Stimulated activated CD4-positive, alpha-beta T cell treated with anti-CD3 and anti-CD28 coated beads, Interleukin-15, amount 100 ng/mL, for 24 hours (primary cell): ENCODE data around the gene MYLK2.

Experiments used
- DNase-seq: peaks from one replicate; pipeline ENCODE4 v3.0.0-alpha.2; 2020

The MYLK2 gene

DNA sequence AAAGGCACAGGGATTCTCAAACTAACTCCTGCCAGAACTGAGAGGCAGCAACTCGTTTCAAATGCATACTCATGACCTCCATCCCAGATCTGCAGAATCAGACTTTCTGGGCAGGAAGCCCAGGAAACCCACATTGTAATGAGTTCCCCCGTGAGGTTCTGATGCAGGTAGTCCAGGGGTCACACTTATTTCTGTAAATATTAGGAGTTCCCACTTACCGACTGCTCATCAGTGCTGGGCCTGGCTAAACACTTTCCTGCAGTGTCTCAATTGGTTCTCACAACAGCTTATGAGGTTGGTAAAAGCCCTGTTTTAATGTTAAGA lies 39.6 kb downstream of the MYLK2 start:
- no peak for DNase-seq

- DNase-seq = no peak
These were observed 40.3 kb downstream of the MYLK2 start for GRCh38 chr20:31859266-31859997.

GRCh38 chr20:31859998-31860380 lies 40.8 kb downstream of the MYLK2 start:
- DNase-seq = no peak

- no peak for DNase-seq
These were observed 41.4 kb downstream of the MYLK2 start for GRCh38 chr20:31860390-31861134.

GRCh38 chr20:31861135-31861384 lies 41.9 kb downstream of the MYLK2 start:
- no peak for DNase-seq

DNA sequence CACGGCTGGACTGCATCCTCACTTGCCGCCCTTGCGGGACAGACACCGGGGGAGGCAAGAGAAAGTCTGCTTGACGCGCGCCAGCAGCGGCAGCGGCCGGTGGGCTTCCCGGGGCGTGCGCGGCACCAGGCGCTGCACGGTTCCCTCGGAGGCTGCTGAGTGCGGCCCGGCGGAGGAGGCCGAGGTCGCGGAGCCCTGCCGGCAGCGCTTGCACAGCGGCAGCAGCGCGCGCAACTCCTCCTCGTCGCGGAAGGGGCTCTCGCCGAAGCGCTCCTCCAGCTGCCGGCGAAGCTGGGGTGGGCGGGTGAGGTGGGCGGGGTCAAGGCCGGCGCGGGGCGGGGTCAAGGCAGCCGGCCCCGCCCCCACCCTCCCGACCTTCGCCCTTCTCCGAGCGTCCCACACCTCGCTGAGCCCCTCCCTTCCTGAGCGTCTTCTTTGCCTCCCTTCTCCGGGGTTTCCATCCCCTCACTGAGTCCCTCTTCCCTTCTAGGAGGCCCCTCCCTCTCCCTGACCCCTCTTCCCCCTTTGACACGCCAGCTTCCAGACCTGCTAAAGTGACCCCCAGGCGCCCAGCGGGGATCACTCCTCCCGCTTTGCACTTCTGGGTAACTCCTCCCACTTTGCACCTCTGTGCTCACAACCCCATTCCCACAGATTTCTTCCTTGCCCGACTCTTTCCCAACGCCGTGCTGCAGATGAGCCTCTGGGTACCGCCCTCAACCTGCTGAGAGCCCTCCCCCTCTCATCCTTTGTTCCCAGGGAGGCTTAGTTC lies 42.4 kb downstream of the MYLK2 start:
- peak; percentile 78 for DNase-seq

- no peak for DNase-seq
These were observed 43.0 kb downstream of the MYLK2 start for GRCh38 chr20:31862157-31862470.

DNA sequence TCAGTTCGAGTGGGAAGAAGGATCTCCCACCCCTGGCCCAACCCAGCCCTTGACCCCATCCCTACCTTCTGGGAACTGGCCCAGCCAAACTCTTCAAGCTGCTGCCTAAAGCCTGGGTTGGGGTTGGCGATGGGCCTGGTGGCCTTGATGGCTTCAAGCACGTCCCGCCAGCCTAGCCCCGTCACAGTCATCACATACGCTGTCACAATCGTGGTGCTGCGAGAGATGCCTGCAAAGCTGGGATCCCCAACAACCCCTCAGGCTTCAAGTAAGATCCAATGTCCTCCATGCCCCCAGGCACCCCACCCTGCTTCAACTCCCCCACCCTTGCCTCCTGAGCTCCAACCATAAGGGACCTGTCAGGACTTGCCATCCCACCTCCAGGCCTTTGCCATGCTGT lies 43.4 kb downstream of the MYLK2 start:
- no peak for DNase-seq

DNA sequence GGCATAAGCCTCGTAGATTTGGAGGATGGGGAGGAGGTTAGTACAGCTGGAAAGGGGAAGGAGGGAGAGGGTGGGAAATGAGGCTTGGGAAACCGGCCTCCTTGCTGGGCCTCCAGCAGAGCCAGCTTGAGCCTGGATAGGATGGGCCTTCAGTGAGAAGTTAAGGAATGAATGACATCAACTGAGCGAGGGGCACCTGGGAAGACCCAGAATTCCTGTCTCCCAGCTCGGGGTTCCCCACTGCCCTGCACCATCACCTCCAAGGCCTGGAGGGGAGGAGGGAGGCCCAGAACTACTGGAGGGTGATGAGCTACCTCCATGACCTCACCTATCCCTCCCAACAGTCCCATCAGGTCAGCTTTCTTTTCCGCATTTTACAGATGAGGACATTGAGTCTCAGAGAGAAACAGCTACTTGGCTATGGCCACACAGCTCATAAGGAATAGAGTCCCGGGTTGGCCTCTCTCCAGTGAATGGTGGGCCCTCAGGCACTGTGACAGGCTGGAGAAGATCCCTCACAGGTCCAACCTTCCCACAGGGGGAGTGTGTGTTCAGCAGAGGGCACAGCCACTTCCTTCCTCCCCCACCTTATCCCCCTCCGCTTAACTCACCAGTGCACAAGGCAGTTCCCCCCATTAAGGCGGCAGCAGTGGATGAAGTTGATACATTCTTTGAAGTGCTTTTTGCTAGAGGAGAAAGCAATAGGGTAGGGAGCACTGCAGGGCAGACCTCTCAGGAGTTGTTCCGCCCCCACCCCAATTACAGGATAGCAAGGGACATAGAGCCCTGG lies 44.3 kb downstream of the MYLK2 start:
- DNase-seq = no peak

DNA sequence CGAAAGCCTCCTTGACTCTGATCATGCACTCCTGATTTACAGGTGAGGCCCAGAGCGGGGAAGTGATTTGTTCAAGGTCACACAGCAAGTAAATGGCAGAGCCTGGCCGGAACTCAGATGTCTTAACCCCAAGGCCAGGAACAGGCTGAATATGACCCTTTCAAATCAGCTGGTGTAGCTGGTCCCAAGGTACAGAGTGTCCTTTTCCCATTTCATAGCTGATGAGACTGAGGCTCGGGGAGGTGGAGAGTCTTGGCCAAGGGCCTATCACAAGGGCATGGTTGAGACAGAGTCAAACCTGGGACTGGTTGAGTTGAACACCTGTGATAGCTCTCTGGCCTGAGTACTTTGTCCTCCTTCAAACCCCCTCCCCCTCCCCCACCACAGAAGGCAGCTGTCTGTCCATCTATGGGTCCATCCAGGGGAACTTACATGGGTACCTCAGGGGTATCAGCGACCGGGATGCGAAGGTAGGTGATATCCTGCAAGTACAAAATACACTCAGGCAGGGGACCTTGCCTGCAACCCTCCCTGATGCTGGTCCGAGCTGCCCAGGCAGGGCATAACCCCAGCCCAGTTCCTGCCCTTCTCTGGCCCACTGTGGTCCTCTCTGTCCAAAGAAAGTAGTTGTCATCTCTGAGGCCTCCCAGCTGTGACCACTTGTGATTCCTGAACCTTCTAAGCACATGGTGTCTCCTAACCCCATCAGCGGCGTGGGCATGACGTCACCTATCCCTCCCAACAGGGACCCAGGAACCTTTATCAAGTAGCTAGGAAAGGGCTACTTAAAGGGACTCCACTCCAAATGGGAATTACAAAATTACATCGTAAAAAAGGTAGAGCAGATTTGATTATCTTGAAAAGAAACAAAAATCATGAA lies 45.6 kb downstream of the MYLK2 start:
- DNase-seq = no peak

DNA sequence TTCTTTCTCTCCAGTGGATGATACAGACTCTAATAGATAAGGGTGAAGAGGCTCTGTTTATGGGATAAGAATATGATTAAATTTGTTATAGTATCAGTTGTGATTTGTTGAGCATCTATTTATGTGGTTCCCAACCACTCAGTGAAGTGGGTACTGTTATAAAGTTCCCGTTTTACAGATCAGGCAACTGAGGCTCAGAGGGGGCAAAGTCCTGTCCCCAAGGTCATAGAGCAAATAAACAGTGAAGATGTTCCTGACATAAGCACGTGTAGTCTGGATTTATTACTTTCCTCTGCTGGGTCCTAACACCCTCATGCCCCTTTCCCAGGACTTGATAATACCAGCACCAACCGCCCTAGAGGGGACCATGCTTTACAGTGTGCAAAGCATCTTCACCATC lies 47.1 kb downstream of the MYLK2 start:
- no peak for DNase-seq

GRCh38 chr20:31868853-31869672 lies 49.9 kb downstream of the MYLK2 start:
- no peak for DNase-seq

DNA sequence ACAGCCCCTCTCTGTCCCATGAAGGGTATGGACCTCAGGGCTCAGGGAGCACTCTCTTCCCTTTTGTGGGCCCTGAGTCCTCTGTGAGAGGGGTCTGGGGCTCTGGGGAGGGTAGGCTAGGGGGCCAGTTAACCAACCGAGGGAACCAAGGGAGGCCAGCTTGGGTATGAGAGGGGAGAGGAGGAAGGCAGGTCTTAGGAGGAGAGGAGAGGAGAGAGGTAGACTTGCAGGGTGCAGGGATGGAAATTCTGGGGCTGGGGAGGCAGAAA lies 50.5 kb downstream of the MYLK2 start:
- DNase-seq = no peak

- DNase-seq = peak; percentile 20
These were observed 51.0 kb downstream of the MYLK2 start, which contains the start of the genes DUSP15 and TTLL9 for GRCh38 chr20:31869942-31870725. TSS of gene DUSP15 (minus strand) at chr20:31870527. CDS start at chr20:31870337, 190 bp downstream. TSS of gene TTLL9 (plus strand) at chr20:31870634. CDS start at chr20:31871127, 493 bp downstream.

DNA sequence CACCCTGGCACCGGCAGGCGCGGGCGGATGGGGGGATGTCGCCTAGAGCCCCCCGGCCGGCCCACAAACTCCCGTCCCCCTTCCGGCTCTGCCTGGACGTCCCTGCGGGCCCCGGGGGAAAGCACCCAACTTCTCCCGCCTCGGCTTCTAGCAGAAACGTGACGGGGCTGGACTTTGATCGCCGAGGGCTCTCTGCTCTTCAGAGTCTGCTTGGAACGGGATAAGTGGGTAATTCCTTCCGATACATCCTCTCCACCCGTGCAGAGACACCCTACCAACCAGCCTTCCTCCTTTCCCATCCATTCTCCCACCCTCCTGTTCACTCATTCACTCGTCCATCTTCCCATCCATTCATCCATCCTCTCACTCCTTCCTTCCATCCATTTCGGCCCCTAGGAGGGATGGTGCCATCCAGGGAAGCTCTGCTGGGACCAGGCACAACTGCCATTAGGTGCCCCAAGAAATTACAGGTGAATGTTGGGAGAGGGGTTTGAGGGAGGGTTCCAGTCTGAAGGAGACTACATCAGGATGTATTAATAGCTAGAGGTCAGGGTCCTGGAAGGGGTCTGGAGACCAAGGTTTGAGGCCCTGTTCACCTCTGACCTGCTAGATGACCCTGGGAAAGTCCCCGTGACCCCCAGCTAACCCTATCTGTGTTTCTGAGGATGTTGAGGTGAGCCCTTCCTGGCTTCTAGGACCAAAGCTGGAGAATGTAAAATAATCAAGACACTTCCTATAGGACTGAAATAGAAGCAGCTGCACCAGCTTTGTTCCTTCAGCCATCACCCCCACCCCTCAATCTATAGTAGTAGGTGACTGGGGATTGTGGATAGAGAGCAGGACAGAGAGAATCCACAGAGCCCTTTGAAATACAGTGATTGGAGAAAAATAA lies 51.8 kb downstream of the MYLK2 start:
- DNase-seq = no peak

- no peak for DNase-seq
These were observed 52.4 kb downstream of the MYLK2 start for GRCh38 chr20:31871618-31871954.

DNA sequence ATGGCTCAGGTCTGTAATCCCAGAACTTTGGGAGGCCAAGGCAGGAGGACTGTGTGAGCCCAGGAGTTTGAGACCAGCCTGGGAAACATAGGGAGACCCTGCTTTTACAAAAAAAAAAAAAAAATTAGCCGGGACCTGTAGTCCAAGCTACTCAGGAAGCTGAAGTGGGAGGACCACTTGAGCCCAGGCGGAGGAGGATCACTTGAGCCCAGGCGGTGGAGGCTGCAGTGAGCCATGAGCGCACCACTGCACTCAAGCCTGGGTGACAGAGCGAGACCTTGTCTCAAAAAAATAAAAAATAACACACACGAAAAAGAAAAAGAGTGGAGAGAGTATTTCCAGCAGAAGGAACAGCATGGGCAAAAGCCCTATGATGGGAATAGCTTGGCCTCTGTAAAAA lies 53.2 kb downstream of the MYLK2 start:
- no peak for DNase-seq

DNA sequence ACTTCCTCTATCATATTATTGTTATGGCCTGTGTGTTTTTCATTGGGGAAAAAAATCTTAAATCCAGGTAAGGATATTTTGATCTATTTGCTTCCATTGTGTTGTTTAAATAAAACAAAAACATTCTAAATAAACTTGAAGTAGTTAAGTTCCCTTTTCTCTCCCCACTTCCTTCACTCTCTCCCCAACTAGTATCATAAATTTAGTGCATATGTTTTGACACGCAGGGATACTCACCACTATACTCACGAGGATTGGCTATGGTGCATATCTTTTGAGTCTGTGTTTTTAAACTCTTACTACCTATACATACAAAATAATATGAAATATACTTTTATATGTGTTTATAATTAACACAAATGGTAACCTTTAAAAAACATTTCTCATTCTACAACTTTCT lies 56.5 kb downstream of the MYLK2 start:
- no peak for DNase-seq

- no peak for DNase-seq
These were observed 58.5 kb downstream of the MYLK2 start for GRCh38 chr20:31877684-31878083.
